Karpas-422 (cell line): ENCODE data around the gene CBX6. TPM values are rescaled to one million over a fixed set of nuclear protein-coding genes. Genes with fewer than 3 reads are reported as not detected.
A peak's percentile ranks its signal among the peaks of the same experiment; 100 is the strongest.

ENCODE experiments used
- DNase-seq: peaks from one replicate; pipeline ENCODE4 v3.0.0-alpha.2; 2015
- H2AFZ ChIP-seq: fragments of 200-600 bp; sonication (generic); 2 replicates; pipeline ENCODE4 v1.6.1; 2014; ENCODE audit warnings: antibody characterized with exemption, low read length, mixed read lengths
- H3K27ac ChIP-seq: fragments of 200-600 bp; sonication (generic); 2 replicates; pipeline ENCODE4 v1.5.1; 2014; ENCODE audit warnings: mild to moderate bottlenecking, low read length, moderate library complexity
- H3K27me3 ChIP-seq: fragments of 200-600 bp; sonication (generic); 2 replicates; pipeline ENCODE4 v1.6.1; 2014; ENCODE audit warnings: low read length, mixed read lengths
- H3K36me3 ChIP-seq: fragments of 200-600 bp; sonication (generic); 2 replicates; pipeline ENCODE4 v1.6.1; 2014; ENCODE audit warnings: low read length, mixed read lengths; ENCODE audit not compliant: insufficient read depth
- H3K4me1 ChIP-seq: fragments of 200-600 bp; sonication (generic); 2 replicates; pipeline ENCODE4 v1.6.1; 2014; ENCODE audit warnings: mild to moderate bottlenecking, low read length, mixed read lengths
- H3K4me2 ChIP-seq: fragments of 200-600 bp; sonication (generic); 2 replicates; pipeline ENCODE4 v1.6.1; 2014; ENCODE audit warnings: low read length, low read depth, mild to moderate bottlenecking; ENCODE audit not compliant: poor library complexity, severe bottlenecking
- H3K4me3 ChIP-seq: fragments of 200-600 bp; sonication (generic); 2 replicates; pipeline ENCODE4 v1.5.1; 2014; ENCODE audit warnings: mild to moderate bottlenecking, antibody characterized with exemption, low read length, mixed read lengths
- H3K79me2 ChIP-seq: fragments of 200-600 bp; sonication (generic); 2 replicates; pipeline ENCODE4 v1.6.1; 2014; ENCODE audit warnings: mild to moderate bottlenecking, low read length, mixed read lengths
- H3K9ac ChIP-seq: fragments of 200-600 bp; sonication (generic); 2 replicates; pipeline ENCODE4 v1.6.0; 2014; ENCODE audit warnings: low read length
- H3K9me2 ChIP-seq: fragments of 200-600 bp; sonication (generic), shearing (Covaris generic); replicated peaks from 2 replicates; pipeline ENCODE4 v1.6.0; 2014; ENCODE audit warnings: mild to moderate bottlenecking, low read length, moderate library complexity; ENCODE audit not compliant: insufficient read depth
- H3K9me3 ChIP-seq: fragments of 300-700, 200-600 bp; sonication (generic); 2 replicates; pipeline ENCODE4 v1.6.1; 2014; ENCODE audit warnings: low read length, mixed read lengths
- H4K20me1 ChIP-seq: fragments of 200-600 bp; sonication (generic); 2 replicates; pipeline ENCODE4 v1.6.1; 2014; ENCODE audit warnings: mild to moderate bottlenecking, antibody characterized with exemption, low read length, low read depth; ENCODE audit not compliant: insufficient read depth
- total RNA-seq: library from RNA; depleted of rRNA; stranded (reverse); fragments of >200 nt; shearing (Covaris generic); gene quantifications from 2 replicates; pipeline ENCODE4 v1.2.3, GENCODE V29; 2014; ENCODE audit warnings: low replicate concordance

Gene CBX6
- total RNA-seq, 1 experiment from 2014 or later, result 30.5 TPM

DNA sequence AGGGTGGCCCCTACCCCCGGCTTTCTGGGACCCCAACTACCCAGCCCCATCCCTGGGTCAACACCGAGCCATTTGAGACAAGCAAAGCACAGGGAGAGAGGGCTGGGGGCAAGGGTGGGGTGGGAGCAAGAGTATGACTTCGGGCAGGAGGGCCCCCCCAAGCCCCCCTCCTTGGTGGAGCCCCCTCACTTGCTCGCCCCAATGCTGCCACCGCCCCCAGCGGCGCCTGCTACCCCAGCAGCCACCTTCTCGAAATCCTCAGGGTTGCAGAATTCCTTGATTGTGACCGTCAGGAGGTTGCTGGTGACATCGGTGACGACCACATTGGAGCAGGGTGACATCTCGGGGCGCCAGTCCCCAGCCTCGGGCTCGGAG lies 6.0 kb downstream of the CBX6 start:
- no peak overlapping the region for H2AFZ ChIP-seq
- DNase-seq, result no peak
- no peak overlapping the region for H3K9ac ChIP-seq
- peaks cover 26% of the 10 kb centered on the region for H3K36me3 ChIP-seq
- H3K9me3 ChIP-seq, result no peaks in the 10 kb centered on the region
- no peak overlapping the region for H3K4me2 ChIP-seq
- H3K9me2 ChIP-seq, result no peaks in the 10 kb centered on the region
- no peak overlapping the region for H3K27ac ChIP-seq
- peaks cover 15% of the 10 kb centered on the region for H3K79me2 ChIP-seq
- peaks cover 59% of the 10 kb centered on the region for H4K20me1 ChIP-seq
- no peaks in the 10 kb centered on the region for H3K27me3 ChIP-seq
- peaks cover 37% of the 10 kb centered on the region for H3K4me1 ChIP-seq
- no peak overlapping the region for H3K4me3 ChIP-seq

GRCh38 chr22:38865201-38866023 lies 6.6 kb downstream of the CBX6 start:
- H3K4me1 ChIP-seq, result peaks cover 31% of the 10 kb centered on the region
- H3K9me2 ChIP-seq, result no peaks in the 10 kb centered on the region
- peaks cover 62% of the 10 kb centered on the region for H4K20me1 ChIP-seq
- H3K27ac ChIP-seq, result no peak overlapping the region
- peaks cover 9% of the 10 kb centered on the region for H3K79me2 ChIP-seq
- H3K9me3 ChIP-seq, result no peaks in the 10 kb centered on the region
- no peak for DNase-seq
- peaks cover 26% of the 10 kb centered on the region for H3K36me3 ChIP-seq
- H3K27me3 ChIP-seq, result no peaks in the 10 kb centered on the region
- H3K9ac ChIP-seq, result no peak overlapping the region
- no peak overlapping the region for H3K4me3 ChIP-seq
- H3K4me2 ChIP-seq, result no peak overlapping the region
- no peak overlapping the region for H2AFZ ChIP-seq

GRCh38 chr22:38864361-38865191 lies 7.4 kb downstream of the CBX6 start:
- H3K9me2 ChIP-seq, result no peaks in the 10 kb centered on the region
- H3K79me2 ChIP-seq, result peaks cover 1% of the 10 kb centered on the region
- H2AFZ ChIP-seq, result no peak overlapping the region
- H3K27ac ChIP-seq, result no peak overlapping the region
- no peak overlapping the region for H3K4me3 ChIP-seq
- peaks cover 21% of the 10 kb centered on the region for H3K36me3 ChIP-seq
- no peak for DNase-seq
- H3K4me2 ChIP-seq, result no peak overlapping the region
- no peaks in the 10 kb centered on the region for H3K27me3 ChIP-seq
- no peak overlapping the region for H3K9ac ChIP-seq
- peaks cover 56% of the 10 kb centered on the region for H4K20me1 ChIP-seq
- H3K9me3 ChIP-seq, result no peaks in the 10 kb centered on the region
- H3K4me1 ChIP-seq, result peaks cover 23% of the 10 kb centered on the region

DNA sequence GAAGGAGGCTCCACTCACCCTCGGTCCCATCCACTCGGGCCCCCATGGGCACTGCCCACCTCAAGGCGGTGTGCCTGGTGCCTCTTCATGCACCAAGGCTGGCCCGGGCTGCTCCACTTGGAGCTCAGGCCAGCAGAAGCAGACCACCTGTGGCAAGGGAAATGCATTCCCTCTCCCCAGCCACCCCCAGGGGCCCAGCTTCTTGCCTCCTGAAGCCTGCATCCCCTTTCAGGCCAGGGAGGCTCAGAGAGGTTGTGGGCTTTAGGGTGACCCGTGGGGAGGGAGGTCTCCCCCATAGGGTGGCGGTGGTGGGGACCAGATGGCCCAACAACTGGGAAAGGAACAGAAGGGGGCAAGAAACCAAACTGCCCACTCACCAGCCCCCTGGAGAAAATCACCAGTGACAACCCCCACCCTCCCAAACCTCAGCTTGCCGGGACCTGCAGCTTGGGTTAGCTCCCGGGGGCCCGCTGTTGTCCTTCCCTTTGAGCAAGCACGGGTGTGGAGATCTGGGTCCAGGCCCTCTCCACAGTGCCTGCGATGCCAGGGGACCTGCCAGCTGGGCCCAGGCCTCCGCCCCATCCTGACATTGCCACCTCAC lies 8.4 kb downstream of the CBX6 start:
- Histone ChIP-seq H3K9me2 (no peaks in the 10 kb centered on the region), H3K79me2 (no peaks in the 10 kb centered on the region), H3K9me3 (no peaks in the 10 kb centered on the region), H3K4me1 (peaks cover 14% of the 10 kb centered on the region), H4K20me1 (peaks cover 54% of the 10 kb centered on the region), H3K27ac (no peak overlapping the region), H2AFZ (no peak overlapping the region), H3K27me3 (no peaks in the 10 kb centered on the region), H3K9ac (no peak overlapping the region), H3K36me3 (peaks cover 14% of the 10 kb centered on the region), H3K4me2 (no peak overlapping the region), H3K4me3 (no peak overlapping the region)
- DNase-seq, result no peak

GRCh38 chr22:38862375-38863329 lies 9.4 kb downstream of the CBX6 start:
- no peak overlapping the region for H3K9ac ChIP-seq
- H3K4me2 ChIP-seq, result no peak overlapping the region
- H2AFZ ChIP-seq, result no peak overlapping the region
- peaks cover 44% of the 10 kb centered on the region for H4K20me1 ChIP-seq
- H3K27me3 ChIP-seq, result no peaks in the 10 kb centered on the region
- H3K9me3 ChIP-seq, result no peaks in the 10 kb centered on the region
- no peaks in the 10 kb centered on the region for H3K79me2 ChIP-seq
- H3K4me3 ChIP-seq, result no peak overlapping the region
- peak; percentile 61 for DNase-seq
- H3K36me3 ChIP-seq, result peaks cover 4% of the 10 kb centered on the region; the same call in 1 of the 2 replicates
- no peak overlapping the region for H3K27ac ChIP-seq
- peaks cover 11% of the 10 kb centered on the region for H3K4me1 ChIP-seq
- no peaks in the 10 kb centered on the region for H3K9me2 ChIP-seq

DNA sequence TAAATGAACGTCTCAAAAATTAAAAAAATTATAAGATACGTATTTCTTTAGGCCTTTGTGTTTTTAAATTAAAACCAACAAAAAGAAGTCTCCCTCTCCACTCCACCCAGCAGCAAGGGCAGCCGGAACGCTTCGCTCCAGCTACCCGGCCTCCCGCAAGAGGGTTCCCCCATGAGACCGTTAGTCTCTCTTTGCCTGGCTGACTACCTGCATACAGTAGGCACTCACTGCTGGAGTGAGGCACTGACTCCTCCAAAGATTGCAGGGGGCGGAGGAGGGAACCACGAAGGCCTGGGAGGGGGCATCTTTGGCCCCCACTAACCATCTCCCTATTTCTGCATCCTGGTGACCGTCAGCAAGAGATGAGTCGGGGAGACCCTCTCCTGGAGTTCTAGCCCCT lies 10.1 kb downstream of the CBX6 start:
- DNase-seq, result peak; percentile 61
- Histone ChIP-seq H3K9me3 (no peaks in the 10 kb centered on the region), H4K20me1 (peaks cover 39% of the 10 kb centered on the region), H3K4me3 (no peak overlapping the region), H3K27ac (no peak overlapping the region), H2AFZ (no peak overlapping the region), H3K4me1 (peaks cover 11% of the 10 kb centered on the region), H3K4me2 (no peak overlapping the region), H3K79me2 (no peaks in the 10 kb centered on the region), H3K27me3 (no peaks in the 10 kb centered on the region), H3K36me3 (no peaks in the 10 kb centered on the region), H3K9me2 (no peaks in the 10 kb centered on the region), H3K9ac (no peak overlapping the region)

- Histone ChIP-seq H3K4me3 (no peak overlapping the region), H3K9me2 (no peaks in the 10 kb centered on the region), H3K9me3 (no peaks in the 10 kb centered on the region), H3K36me3 (no peaks in the 10 kb centered on the region), H3K4me2 (no peak overlapping the region), H3K79me2 (no peaks in the 10 kb centered on the region), H3K9ac (no peak overlapping the region), H3K27me3 (no peaks in the 10 kb centered on the region), H4K20me1 (peaks cover 38% of the 10 kb centered on the region), H3K4me1 (peaks cover 11% of the 10 kb centered on the region), H3K27ac (no peak overlapping the region), H2AFZ (no peak overlapping the region)
- peak; percentile 65 for DNase-seq
These were observed 10.7 kb downstream of the CBX6 start for GRCh38 chr22:38861170-38861876.
